Right cardiac atrium (tissue), 5 donors: ENCODE measurements around the gene CLIP1. TPM values are rescaled to one million over a fixed set of nuclear protein-coding genes. Genes with fewer than 3 reads are reported as not detected.

Experiments used
- ATAC-seq, 2 donors: fragments of 200-7000 bp; cut with Tn5 transposase; one replicate each; pipeline versions ENCODE4 v1.8.0 to v1.9.1; 2020; ENCODE audit warnings: moderate library complexity in 2 of 2, mild to moderate bottlenecking in 1 of 2
- DNase-seq, 3 donors: peaks; one replicate each; pipeline ENCODE4 v3.0.0-alpha.2; 2020
- H3K27ac ChIP-seq: one replicate; pipeline ENCODE4 v1.5.1; 2013; ENCODE audit warnings: mild to moderate bottlenecking, low read length, control low read depth, moderate library complexity
- H3K27me3 ChIP-seq: one replicate; pipeline ENCODE4 v1.6.1; 2013; ENCODE audit not compliant: control insufficient read depth, insufficient read depth
- H3K4me1 ChIP-seq: one replicate; pipeline ENCODE4 v1.6.1; 2013; ENCODE audit warnings: low read length; ENCODE audit not compliant: control insufficient read depth, insufficient read depth
- H3K4me3 ChIP-seq: one replicate; pipeline ENCODE4 v1.5.1; 2013; ENCODE audit warnings: low read length, control low read depth
- H3K9me3 ChIP-seq: one replicate; pipeline ENCODE4 v1.6.1; 2013; ENCODE audit warnings: low read length; ENCODE audit not compliant: control insufficient read depth
- WGBS: extraction: QIAGEN DNeasy Blood & Tissue Kit; methylation state at CpG from one replicate; pipeline ENCODE4 v1.1.7; 2013; 5-methylcytosine and 5-hydroxymethylcytosine counted together
- intact Hi-C, 4 donors: fragments of 100-400 bp; cut with DNase I; formaldehyde crosslinking; loops; one replicate each; pipeline versions ENCODE4 v1.11.0 to v1.14.0; 2022 to 2023
- polyA plus RNA-seq: library from polyadenylated mRNA; stranded (reverse); fragments of 200-250 nt; gene quantifications from one replicate; pipeline ENCODE4 v1.2.3, GENCODE V29; 2013
- total RNA-seq, 4 donors: library from RNA; stranded (reverse); fragmentation: NEBNext Ultra II Directional; extraction: Animal tissue kit (Norgen Biotek cat#: 25700); gene quantifications; one replicate each; pipeline ENCODE4 v1.2.1, GENCODE V29; 2021
- donor health status: healthy with polysubstance abuse.
- donor health status: DM: no; HTN: yes; CAD: no.
- donor health status: DM: no; HTN: no; CAD: no.
- donor health status: DM: no; HTN: yes; CAD: no; lungs with severe emphysema.
- donor health status: DM: yes; HTN: yes; CAD: no.

The CLIP1 gene
- total and polyA plus RNA-seq, 5 donors, result 43.7 to 131 (median 119) TPM

- intact Hi-C loops, result no loop called here
- no peak overlapping the region for H3K4me3 ChIP-seq
- H3K27me3 ChIP-seq, result no peaks in the 10 kb centered on the region
- ATAC-seq, result peak in 1 of 2 donors; percentile 33
- H3K4me1 ChIP-seq, result no peaks in the 10 kb centered on the region
- no peaks in the 10 kb centered on the region for H3K9me3 ChIP-seq
- 84% methylated on average over 14 of the region's 14 CpGs for WGBS
- no peak for DNase-seq
- H3K27ac ChIP-seq, result no peak overlapping the region
Measured at GRCh38 chr12:122333142-122334087, 89.1 kb downstream of the CLIP1 start.

- Histone ChIP-seq H3K27me3 (no peaks in the 10 kb centered on the region), H3K27ac (no peak overlapping the region), H3K4me3 (no peak overlapping the region), H3K9me3 (no peaks in the 10 kb centered on the region), H3K4me1 (no peaks in the 10 kb centered on the region)
- no peak for DNase-seq
- intact Hi-C loops, result no loop called here
- WGBS, result 75% methylated on average over 18 of the region's 18 CpGs
- peak; percentile 20 to 29 for ATAC-seq
Measured at GRCh38 chr12:122327494-122328385, 94.7 kb downstream of the CLIP1 start.

- H3K27ac ChIP-seq, result no peak overlapping the region
- no peaks in the 10 kb centered on the region for H3K27me3 ChIP-seq
- H3K9me3 ChIP-seq, result no peaks in the 10 kb centered on the region
- intact Hi-C loops, result no loop called here
- H3K4me1 ChIP-seq, result no peaks in the 10 kb centered on the region
- 87% methylated on average over 1 of the region's 1 CpG for WGBS
- ATAC-seq (no peak), DNase-seq (no peak)
- H3K4me3 ChIP-seq, result no peak overlapping the region
Measured at GRCh38 chr12:122327014-122327413, 95.5 kb downstream of the CLIP1 start.

GRCh38 chr12:122326586-122326985 lies 95.9 kb downstream of the CLIP1 start:
- Histone ChIP-seq H3K4me3 (no peak overlapping the region), H3K27me3 (no peaks in the 10 kb centered on the region), H3K4me1 (no peaks in the 10 kb centered on the region), H3K27ac (no peak overlapping the region), H3K9me3 (no peaks in the 10 kb centered on the region)
- ATAC-seq, result no peak
- no peak for DNase-seq
- WGBS, result 85% methylated on average over 5 of the region's 5 CpGs
- intact Hi-C loops, result no loop called here

GRCh38 chr12:122323311-122324019 lies 99.0 kb downstream of the CLIP1 start:
- H3K4me1 ChIP-seq, result no peaks in the 10 kb centered on the region
- no peak for DNase-seq
- no peaks in the 10 kb centered on the region for H3K9me3 ChIP-seq
- no peak for ATAC-seq
- no peak overlapping the region for H3K4me3 ChIP-seq
- intact Hi-C loops, result no loop called here
- no peaks in the 10 kb centered on the region for H3K27me3 ChIP-seq
- no peak overlapping the region for H3K27ac ChIP-seq
- 93% methylated on average over 18 of the region's 18 CpGs for WGBS

- Histone ChIP-seq H3K4me1 (no peaks in the 10 kb centered on the region), H3K4me3 (no peak overlapping the region), H3K27me3 (no peaks in the 10 kb centered on the region), H3K27ac (no peak overlapping the region), H3K9me3 (no peaks in the 10 kb centered on the region)
- 77% methylated on average over 8 of the region's 8 CpGs for WGBS
- no peak for ATAC-seq
- intact Hi-C loops, result no loop called here
- DNase-seq, result no peak
Measured at GRCh38 chr12:122322501-122322900, 100.0 kb downstream of the CLIP1 start.

- WGBS, result 68% methylated on average over 8 of the region's 8 CpGs
- no peak for DNase-seq
- no peak overlapping the region for H3K4me3 ChIP-seq
Measured at GRCh38 chr12:122318607-122319605, 103.6 kb downstream of the CLIP1 start.

GRCh38 chr12:122312926-122313325 lies 109.5 kb downstream of the CLIP1 start:
- ATAC-seq, result no peak
- Histone ChIP-seq H3K27ac (no peak overlapping the region), H3K27me3 (no peaks in the 10 kb centered on the region), H3K4me3 (no peak overlapping the region), H3K9me3 (no peaks in the 10 kb centered on the region), H3K4me1 (no peaks in the 10 kb centered on the region)
- intact Hi-C loops, result no loop called here
- WGBS, result 93% methylated on average over 5 of the region's 5 CpGs
- DNase-seq, result no peak

More at GRCh38 chr12:122318607-122319605, 103.6 kb downstream of the CLIP1 start:
- peak; percentile 91 for ATAC-seq
- Histone ChIP-seq H3K9me3 (no peaks in the 10 kb centered on the region), H3K4me1 (no peaks in the 10 kb centered on the region), H3K27ac (peak overlapping the region; percentile 10), H3K27me3 (no peaks in the 10 kb centered on the region)
- intact Hi-C loops, result no loop called here

- no peak for DNase-seq
- no peak for ATAC-seq
- Histone ChIP-seq H3K27ac (no peak overlapping the region), H3K27me3 (no peaks in the 10 kb centered on the region), H3K9me3 (no peaks in the 10 kb centered on the region), H3K4me1 (no peaks in the 10 kb centered on the region), H3K4me3 (no peak overlapping the region)
- intact Hi-C loops, result no loop called here
- 91% methylated on average over 5 of the region's 5 CpGs for WGBS
Measured at GRCh38 chr12:122311696-122312095, 110.8 kb downstream of the CLIP1 start.
